ENCODE measurements around the gene TMEM8B.

DNA sequence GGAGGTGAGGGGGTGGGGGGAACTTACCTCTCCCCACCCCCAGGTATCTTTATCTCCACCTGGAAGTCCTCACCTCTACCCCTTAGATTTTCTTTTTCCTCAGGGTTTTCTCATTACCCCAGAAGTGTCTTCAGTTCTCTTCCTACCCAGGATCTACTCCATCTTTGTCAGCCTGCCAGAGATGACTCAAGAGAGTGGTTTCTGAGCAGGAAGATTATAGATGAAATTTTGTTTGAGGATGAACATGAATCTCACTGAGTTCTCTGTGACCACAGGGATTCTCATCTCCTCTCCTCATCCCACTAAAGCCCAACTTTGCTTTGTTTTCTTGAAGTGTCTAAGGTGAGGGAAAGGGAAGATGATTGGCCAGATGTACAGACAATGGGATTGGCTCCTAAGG is 9.0 kb upstream of the TMEM8B start:
- TF ChIP-seq, protein P1, sequence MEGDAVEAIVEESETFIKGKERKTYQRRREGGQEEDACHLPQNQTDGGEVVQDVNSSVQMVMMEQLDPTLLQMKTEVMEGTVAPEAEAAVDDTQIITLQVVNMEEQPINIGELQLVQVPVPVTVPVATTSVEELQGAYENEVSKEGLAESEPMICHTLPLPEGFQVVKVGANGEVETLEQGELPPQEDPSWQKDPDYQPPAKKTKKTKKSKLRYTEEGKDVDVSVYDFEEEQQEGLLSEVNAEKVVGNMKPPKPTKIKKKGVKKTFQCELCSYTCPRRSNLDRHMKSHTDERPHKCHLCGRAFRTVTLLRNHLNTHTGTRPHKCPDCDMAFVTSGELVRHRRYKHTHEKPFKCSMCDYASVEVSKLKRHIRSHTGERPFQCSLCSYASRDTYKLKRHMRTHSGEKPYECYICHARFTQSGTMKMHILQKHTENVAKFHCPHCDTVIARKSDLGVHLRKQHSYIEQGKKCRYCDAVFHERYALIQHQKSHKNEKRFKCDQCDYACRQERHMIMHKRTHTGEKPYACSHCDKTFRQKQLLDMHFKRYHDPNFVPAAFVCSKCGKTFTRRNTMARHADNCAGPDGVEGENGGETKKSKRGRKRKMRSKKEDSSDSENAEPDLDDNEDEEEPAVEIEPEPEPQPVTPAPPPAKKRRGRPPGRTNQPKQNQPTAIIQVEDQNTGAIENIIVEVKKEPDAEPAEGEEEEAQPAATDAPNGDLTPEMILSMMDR (IDR thresholded peaks at IDR 0.05; ENCODE audit: low read length) = no peak
- no peak for TF ChIP-seq EZH2 (IDR thresholded peaks at IDR 0.05; ENCODE audit: borderline replicate concordance, low read length)
